ENCODE measurements around the gene KLHL3.

KLHL3 gene

GRCh38 chr5:137631453-137631852 is 104.4 kb downstream of the KLHL3 start:
- no peak for DNase-seq (ENCODE audit: low read depth)

- DNase-seq (ENCODE audit: low read depth), result no peak
These were observed 104.9 kb downstream of the KLHL3 start for GRCh38 chr5:137630972-137631370.

GRCh38 chr5:137630216-137630971 is 105.5 kb downstream of the KLHL3 start:
- no peak for DNase-seq (ENCODE audit: low read depth)

GRCh38 chr5:137629646-137630045 is 106.2 kb downstream of the KLHL3 start:
- peak; percentile 3 for DNase-seq (ENCODE audit: low read depth)

GRCh38 chr5:137627706-137628105 is 108.2 kb downstream of the KLHL3 start:
- DNase-seq (ENCODE audit: low read depth), result no peak

- DNase-seq (ENCODE audit: low read depth), result no peak
These were observed 108.6 kb downstream of the KLHL3 start for GRCh38 chr5:137627293-137627692.

- DNase-seq (ENCODE audit: low read depth), result no peak
These were observed 111.0 kb downstream of the KLHL3 start for GRCh38 chr5:137624786-137625349.

- no peak for DNase-seq (ENCODE audit: low read depth)
These were observed 113.0 kb downstream of the KLHL3 start for GRCh38 chr5:137622850-137623249.

- no peak for DNase-seq (ENCODE audit: low read depth)
These were observed 113.7 kb downstream of the KLHL3 start for GRCh38 chr5:137621861-137622823.

- DNase-seq (ENCODE audit: low read depth), result no peak
These were observed 114.6 kb downstream of the KLHL3 start for GRCh38 chr5:137621306-137621705.

GRCh38 chr5:137619191-137619870 is 116.6 kb downstream of the KLHL3 start:
- DNase-seq (ENCODE audit: low read depth), result no peak

- DNase-seq (ENCODE audit: low read depth), result no peak
These were observed 117.4 kb downstream of the KLHL3 start for GRCh38 chr5:137618476-137618875.

GRCh38 chr5:137617528-137618205 is 118.2 kb downstream of the KLHL3 start:
- DNase-seq (ENCODE audit: low read depth), result no peak

- no peak for DNase-seq (ENCODE audit: low read depth)
These were observed 119.8 kb downstream of the KLHL3 start for GRCh38 chr5:137616046-137616445.

GRCh38 chr5:137615171-137615775 is 120.6 kb downstream of the KLHL3 start:
- no peak for DNase-seq (ENCODE audit: low read depth)

GRCh38 chr5:137613554-137614265 is 122.2 kb downstream of the KLHL3 start:
- no peak for DNase-seq (ENCODE audit: low read depth)

- no peak for DNase-seq (ENCODE audit: low read depth)
These were observed 123.3 kb downstream of the KLHL3 start for GRCh38 chr5:137612576-137612975.

- DNase-seq (ENCODE audit: low read depth), result no peak
These were observed 124.0 kb downstream of the KLHL3 start for GRCh38 chr5:137611794-137612435.

- DNase-seq (ENCODE audit: low read depth), result no peak
These were observed 124.8 kb downstream of the KLHL3 start for GRCh38 chr5:137611011-137611580.

- DNase-seq (ENCODE audit: low read depth), result no peak
These were observed 125.3 kb downstream of the KLHL3 start for GRCh38 chr5:137610598-137610997.

Measured in stimulated activated CD8-positive, alpha-beta memory T cell treated with anti-CD3 and anti-CD28 coated beads, Interleukin-15, amount 100 ng/mL, for 1 hour (primary cell).